ENCODE results near the gene ZNF608. TPM values are rescaled to one million over a fixed set of nuclear protein-coding genes. Genes with fewer than 3 reads are reported as not detected.
A peak's percentile ranks its signal among the peaks of the same experiment; 100 is the strongest.

ZNF608 gene
- total RNA-seq, 1 donor from 2014 or later: 65.6 TPM

- DNase-seq (ENCODE audit: extremely low spot score, unreplicated experiment): no peak
- Mint-ChIP-seq H3K27me3 (ENCODE audit: unreplicated experiment) (no peaks in the 10 kb centered on the region), H3K4me1 (ENCODE audit: unreplicated experiment) (peaks cover 66% of the 10 kb centered on the region), H3K27ac (ENCODE audit: unreplicated experiment) (peak overlapping the region; percentile 90), H3K36me3 (ENCODE audit: unreplicated experiment) (peaks cover 34% of the 10 kb centered on the region), H3K9me3 (ENCODE audit: unreplicated experiment) (no peaks in the 10 kb centered on the region), H3K4me3 (ENCODE audit: unreplicated experiment) (no peak overlapping the region)
- TF ChIP-seq CTCF (IDR thresholded peaks at IDR 0.05): no peak
These were observed 48.4 kb downstream of the ZNF608 start for GRCh38 chr5:124697933-124698591.

GRCh38 chr5:124697501-124697900 is 48.9 kb downstream of the ZNF608 start:
- Mint-ChIP-seq H3K27me3 (ENCODE audit: unreplicated experiment) (no peaks in the 10 kb centered on the region), H3K27ac (ENCODE audit: unreplicated experiment) (peak overlapping the region; percentile 90), H3K4me1 (ENCODE audit: unreplicated experiment) (peaks cover 67% of the 10 kb centered on the region), H3K4me3 (ENCODE audit: unreplicated experiment) (no peak overlapping the region), H3K9me3 (ENCODE audit: unreplicated experiment) (no peaks in the 10 kb centered on the region), H3K36me3 (ENCODE audit: unreplicated experiment) (peaks cover 34% of the 10 kb centered on the region)
- no peak for TF ChIP-seq CTCF (IDR thresholded peaks at IDR 0.05)
- no peak for DNase-seq (ENCODE audit: extremely low spot score, unreplicated experiment)

DNA sequence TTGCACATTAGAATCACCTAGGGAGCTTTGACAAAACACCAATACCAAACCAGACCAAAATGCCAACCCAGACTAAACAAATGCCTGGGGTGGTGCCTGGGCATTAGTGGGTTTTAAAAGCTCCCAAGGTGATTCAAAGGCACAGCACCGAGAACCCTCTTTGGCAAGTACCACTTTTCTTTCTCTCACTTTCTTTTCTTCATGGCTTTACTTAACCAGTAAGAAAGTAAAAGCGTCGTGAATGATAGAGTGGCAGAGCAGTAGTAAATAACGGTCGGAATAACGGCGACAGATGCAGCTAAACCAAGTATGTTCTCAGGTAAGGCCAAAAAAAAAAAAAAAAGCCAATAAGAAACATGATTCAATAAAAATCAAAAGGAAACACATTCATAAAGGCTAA is 49.5 kb downstream of the ZNF608 start:
- H3K27ac Mint-ChIP-seq (ENCODE audit: unreplicated experiment): no peak overlapping the region
- DNase-seq (ENCODE audit: extremely low spot score, unreplicated experiment): no peak
- H3K36me3 Mint-ChIP-seq (ENCODE audit: unreplicated experiment): peaks cover 34% of the 10 kb centered on the region
- H3K27me3 Mint-ChIP-seq (ENCODE audit: unreplicated experiment): no peaks in the 10 kb centered on the region
- no peak overlapping the region for H3K4me3 Mint-ChIP-seq (ENCODE audit: unreplicated experiment)
- no peaks in the 10 kb centered on the region for H3K9me3 Mint-ChIP-seq (ENCODE audit: unreplicated experiment)
- peaks cover 67% of the 10 kb centered on the region for H3K4me1 Mint-ChIP-seq (ENCODE audit: unreplicated experiment)
- no peak for TF ChIP-seq CTCF (IDR thresholded peaks at IDR 0.05)

All from osteocyte (in vitro differentiated cells).